K562 (cell line): ENCODE data around the gene HTR1D. TPM values are rescaled to one million over a fixed set of nuclear protein-coding genes. Genes with fewer than 3 reads are reported as not detected.

Experiments
- GTF2B ChIP-seq: IDR thresholded peaks from 2 replicates; pipeline ENCODE4 v1.6.1; 2011; ENCODE audit not compliant: insufficient read length; ENCODE audit errors: extremely low read depth
- GTF2E2 ChIP-seq: fragments of 200-800 bp; sonication (Bioruptor generic); IDR thresholded peaks from 2 replicates; pipeline ENCODE4 v1.6.1; 2016; ENCODE audit warnings: missing genetic modification characterization, missing compliant biosample characterization
- HDAC6 ChIP-seq: IDR thresholded peaks from 2 replicates; pipeline ENCODE4 v1.6.1; 2012; ENCODE audit warnings: low read depth, mild to moderate bottlenecking, control low read depth, inconsistent platforms, low read length, moderate library complexity
- MBD1 ChIP-seq: fragments of 250-450 bp; sonication (Bioruptor Pico); IDR thresholded peaks from 2 replicates; pipeline ENCODE4 v1.8.0; 2022; ENCODE audit warnings: inconsistent platforms
- PYGO2 ChIP-seq: fragments of 450-650 bp; IDR thresholded peaks from 2 replicates; pipeline ENCODE4 v1.6.1; 2016; ENCODE audit warnings: mild to moderate bottlenecking, missing genetic modification characterization, moderate library complexity, missing compliant biosample characterization
- RBM14 ChIP-seq: fragments of 200-400 bp; formaldehyde crosslinking; IDR thresholded peaks from 2 replicates; pipeline ENCODE4 v1.6.1; 2018; ENCODE audit warnings: low read depth, mild to moderate bottlenecking, low read length, moderate library complexity, borderline replicate concordance; ENCODE audit not compliant: insufficient read depth
- RFX5 ChIP-seq: IDR thresholded peaks from 2 replicates; pipeline ENCODE4 v1.6.1; 2011; ENCODE audit warnings: low read depth, mild to moderate bottlenecking, improper control_type of control experiment, low read length
- SMARCB1 ChIP-seq: IDR thresholded peaks from 2 replicates; pipeline ENCODE4 v1.6.1; 2011; ENCODE audit warnings: improper control_type of control experiment, low read depth; ENCODE audit not compliant: insufficient read length
- SRSF3 ChIP-seq: fragments of 200-400 bp; formaldehyde crosslinking; IDR thresholded peaks from 2 replicates; pipeline ENCODE4 v1.6.1; 2016; ENCODE audit warnings: mild to moderate bottlenecking, low read length, moderate library complexity; ENCODE audit not compliant: insufficient read depth
- TCF7 ChIP-seq: sonication (generic); IDR thresholded peaks from 2 replicates; pipeline ENCODE4 v1.6.1; 2016; ENCODE audit warnings: antibody characterized with exemption, borderline replicate concordance
- TEAD4 ChIP-seq, 2 experiments: sonication (generic) in 1 of 2; formaldehyde crosslinking in 1 of 2; IDR thresholded peaks; 2 replicates each; pipeline versions ENCODE4 v1.6.1 to v1.8.0; 2012 to 2022; ENCODE audit warnings: borderline replicate concordance in 1 of 2, inconsistent platforms in 1 of 2, low read length in 1 of 2, mild to moderate bottlenecking in 1 of 2, missing genetic modification reagents in 1 of 2
- TSC22D4 ChIP-seq: fragments of 450-650 bp; IDR thresholded peaks from 2 replicates; pipeline ENCODE4 v1.6.1; 2016; ENCODE audit warnings: missing genetic modification characterization, missing biosample characterization, control low read depth
- XRCC5 ChIP-seq: fragments of 200-400 bp; formaldehyde crosslinking; IDR thresholded peaks from 2 replicates; pipeline ENCODE4 v1.6.1; 2017; ENCODE audit warnings: low read depth, mild to moderate bottlenecking, low read length
- ZNF407 ChIP-seq: fragments of 450-650 bp; IDR thresholded peaks from 2 replicates; pipeline ENCODE4 v1.6.1; 2016; ENCODE audit warnings: low read depth
- ZNF644 ChIP-seq: fragments of 200-800 bp; sonication (Bioruptor generic); IDR thresholded peaks from 2 replicates; pipeline ENCODE4 v1.6.1; 2016; ENCODE audit warnings: low read depth, missing genetic modification characterization, missing compliant biosample characterization
- ZNF75A ChIP-seq: fragments of 450-650 bp; formaldehyde crosslinking; IDR thresholded peaks from 2 replicates; pipeline ENCODE4 v1.4.0; 2020; ENCODE audit warnings: mild to moderate bottlenecking
- polyA plus RNA-seq, 8 experiments: library from polyadenylated mRNA; depleted of rRNA in 4 of 8; stranded (reverse) in 5 of 8; unstranded in 3 of 8; fragments of >200 nt; fragmentation: Nextera tagmentation in 2 of 8; fragmentation: Illumina TruSeq in 1 of 8; extraction: Ambion mirVana in 2 of 8; extraction: Trizol in 1 of 8; gene quantifications; 2 replicates each; pipeline versions ENCODE4 v1.2.1 to v1.2.3, GENCODE V29; 2011 to 2014; ENCODE audit warnings: inconsistent platforms in 1 of 8, missing spikeins in 1 of 8
- total RNA-seq, 7 experiments: library from RNA; depleted of rRNA in 6 of 7; stranded (reverse); fragments of >200 nt in 6 of 7; fragmentation: Illumina TruSeq in 2 of 7; extraction: Trizol in 2 of 7; gene quantifications; 2 replicates each; pipeline versions ENCODE4 v1.2.1 to v1.2.3, GENCODE V29; 2011 to 2021; ENCODE audit warnings: low replicate concordance in 1 of 7

HTR1D gene
- total and polyA plus RNA-seq, 9 of the 15 experiments (the other 6 are each of a cell fraction or from before 2014, with no cell fraction given) = 0.03 to 0.09 (median 0.04) TPM; not detected in 4

- no peak for TF ChIP-seq GTF2B
- TF ChIP-seq ZNF407 = no peak
- TF ChIP-seq XRCC5 = no peak
- no peak for TF ChIP-seq MBD1 (CRISPR knock-in tag)
- no peak for TF ChIP-seq GTF2E2 (tag)
- TF ChIP-seq ZNF75A (CRISPR knock-in tag) = no peak
- no peak for TF ChIP-seq PYGO2 (tag)
- TF ChIP-seq SRSF3 = no peak
- no peak for TF ChIP-seq RBM14
- no peak for TF ChIP-seq TCF7
- TF ChIP-seq TSC22D4 = no peak
- TF ChIP-seq HDAC6 = no peak
- no peak for TF ChIP-seq ZNF644 (tag)
- TF ChIP-seq RFX5 = no peak
- no peak for TF ChIP-seq SMARCB1
- TF ChIP-seq TEAD4 (IDR thresholded peaks at IDR 0.05; ENCODE audit: low read length) = no peak
- no peak for TF ChIP-seq TEAD4 (CRISPR knock-in tag; IDR thresholded peaks at IDR 0.05; ENCODE audit: borderline replicate concordance)
These were observed 49.8 kb downstream of the HTR1D start (continued) for GRCh38 chr1:23167353-23168078.
